OCI-LY3 (cell line): ENCODE data around the gene CNTN6.

ENCODE experiments used
- H2AFZ ChIP-seq: fragments of 200-600, 300-600 bp; shearing (Covaris generic); 2 replicates; pipeline ENCODE4 v1.6.0; 2014; ENCODE audit warnings: antibody characterized with exemption, low read depth, low read length
- H3K27ac ChIP-seq: fragments of 200-600, 300-600 bp; sonication (generic); 2 replicates; pipeline ENCODE4 v1.5.1; 2014; ENCODE audit warnings: mild to moderate bottlenecking, low read length, moderate library complexity, mixed read lengths
- H3K27me3 ChIP-seq: fragments of 200-600, 300-600 bp; sonication (generic); 2 replicates; pipeline ENCODE4 v1.6.1; 2014; ENCODE audit warnings: low read depth, low read length, mixed read lengths
- H3K36me3 ChIP-seq: fragments of 200-600, 300-600 bp; sonication (generic); replicated peaks from 2 replicates; pipeline ENCODE3; 2014; ENCODE audit warnings: low read depth, low read length, mixed read lengths
- H3K4me1 ChIP-seq: fragments of 300-600, 200-600 bp; sonication (generic); 2 replicates; pipeline ENCODE4 v1.6.1; 2014; ENCODE audit warnings: low read length, mixed read lengths
- H3K4me2 ChIP-seq: fragments of 200-600, 300-600 bp; sonication (generic); 2 replicates; pipeline ENCODE4 v1.6.1; 2014; ENCODE audit warnings: low read length, mixed read lengths
- H3K4me3 ChIP-seq: fragments of 300-600, 200-600 bp; sonication (generic); 2 replicates; pipeline ENCODE4 v1.5.1; 2014; ENCODE audit warnings: antibody characterized with exemption, mild to moderate bottlenecking, low read length, moderate library complexity
- H3K79me2 ChIP-seq: fragments of 300-600, 200-600 bp; shearing (Covaris generic); 2 replicates; pipeline ENCODE4 v1.6.1; 2014; ENCODE audit warnings: mild to moderate bottlenecking, low read length, mixed read lengths
- H3K9ac ChIP-seq: fragments of 300-600, 200-600 bp; shearing (Covaris generic); 2 replicates; pipeline ENCODE4 v1.6.0; 2014; ENCODE audit warnings: mild to moderate bottlenecking, low read length, moderate library complexity
- H3K9me3 ChIP-seq: fragments of 200-600, 300-600 bp; shearing (Covaris generic); 2 replicates; pipeline ENCODE4 v1.6.1; 2014; ENCODE audit warnings: low read length, mixed read lengths; ENCODE audit not compliant: insufficient read depth
- H4K20me1 ChIP-seq: fragments of 200-600, 300-600 bp; sonication (generic); 2 replicates; pipeline ENCODE4 v1.6.1; 2016; ENCODE audit warnings: low read length, mixed read lengths; ENCODE audit not compliant: insufficient read depth
- CTCF ChIP-seq: fragments of 200-600, 300-600 bp; sonication (generic); IDR thresholded peaks from 2 replicates; pipeline ENCODE4 v1.5.1; 2014; ENCODE audit warnings: antibody characterized with exemption, low read length, low read depth
- EZH2phosphoT487 ChIP-seq: fragments of 200-600 bp; shearing (Covaris generic); IDR thresholded peaks from 2 replicates; pipeline ENCODE4 v1.6.1; 2018; ENCODE audit warnings: antibody characterized with exemption, mixed run types, low read depth

Gene CNTN6

GRCh38 chr3:1172644-1173043, 79.8 kb downstream of the CNTN6 start:
- TF ChIP-seq CTCF: no peak
- no peak for TF ChIP-seq EZH2phosphoT487
- Histone ChIP-seq H3K4me1 (peaks cover 13% of the 10 kb centered on the region), H3K27me3 (no peaks in the 10 kb centered on the region), H3K79me2 (peaks cover 36% of the 10 kb centered on the region), H3K4me2 (no peak overlapping the region), H3K4me3 (no peak overlapping the region), H3K36me3 (peaks cover 37% of the 10 kb centered on the region), H3K9ac (no peak overlapping the region), H3K27ac (no peak overlapping the region), H4K20me1 (0 out of 2 replicates have a peak, but pooled peaks cover 5% of the 10 kb centered on the region), H2AFZ (no peak overlapping the region), H3K9me3 (no peaks in the 10 kb centered on the region)

GRCh38 chr3:1179146-1179545, 86.3 kb downstream of the CNTN6 start:
- no peak overlapping the region for H3K9ac ChIP-seq
- no peak for TF ChIP-seq CTCF
- no peak for TF ChIP-seq EZH2phosphoT487
- no peak overlapping the region for H3K4me3 ChIP-seq
- H4K20me1 ChIP-seq: peaks cover 17% of the 10 kb centered on the region; the same call in 1 of the 2 replicates
- no peak overlapping the region for H3K4me2 ChIP-seq
- no peaks in the 10 kb centered on the region for H3K9me3 ChIP-seq
- no peaks in the 10 kb centered on the region for H3K27me3 ChIP-seq
- H2AFZ ChIP-seq: no peak overlapping the region
- H3K27ac ChIP-seq: no peak overlapping the region
- peaks cover 14% of the 10 kb centered on the region for H3K4me1 ChIP-seq
- H3K36me3 ChIP-seq: peaks cover 58% of the 10 kb centered on the region
- H3K79me2 ChIP-seq: peaks cover 61% of the 10 kb centered on the region

GRCh38 chr3:1183320-1184048, 90.7 kb downstream of the CNTN6 start:
- H3K27ac ChIP-seq: peak overlapping the region; percentile 64
- no peak overlapping the region for H3K9ac ChIP-seq
- H3K4me1 ChIP-seq: peaks cover 51% of the 10 kb centered on the region
- no peaks in the 10 kb centered on the region for H3K9me3 ChIP-seq
- H3K36me3 ChIP-seq: peaks cover 40% of the 10 kb centered on the region
- H3K4me3 ChIP-seq: no peak overlapping the region
- H3K79me2 ChIP-seq: peaks cover 81% of the 10 kb centered on the region
- peaks cover 18% of the 10 kb centered on the region; the same call in 1 of the 2 replicates for H4K20me1 ChIP-seq
- TF ChIP-seq EZH2phosphoT487 (no peak), CTCF (no peak)
- H3K4me2 ChIP-seq: peak overlapping the region; percentile 28
- no peaks in the 10 kb centered on the region for H3K27me3 ChIP-seq
- H2AFZ ChIP-seq: no peak overlapping the region

GRCh38 chr3:1190569-1190968, 97.7 kb downstream of the CNTN6 start:
- peaks cover 36% of the 10 kb centered on the region; the same call in 1 of the 2 replicates for H4K20me1 ChIP-seq
- H3K9ac ChIP-seq: no peak overlapping the region
- H3K4me1 ChIP-seq: peaks cover 31% of the 10 kb centered on the region
- no peak for TF ChIP-seq EZH2phosphoT487
- no peak for TF ChIP-seq CTCF
- no peak overlapping the region for H3K27ac ChIP-seq
- peaks cover 78% of the 10 kb centered on the region for H3K79me2 ChIP-seq
- no peak overlapping the region for H3K4me3 ChIP-seq
- no peak overlapping the region for H3K4me2 ChIP-seq
- H3K36me3 ChIP-seq: peaks cover 28% of the 10 kb centered on the region
- no peaks in the 10 kb centered on the region for H3K27me3 ChIP-seq
- no peaks in the 10 kb centered on the region for H3K9me3 ChIP-seq
- no peak overlapping the region for H2AFZ ChIP-seq
